ENCODE measurements around the gene GPX2.

GPX2 gene

GRCh38 chr14:64958201-64958600, 15.7 kb upstream of the GPX2 start:
- FAIRE-seq (no peak), DNase-seq (ENCODE audit: insufficient read length) (no peak)
- TF ChIP-seq TAF1 (IDR thresholded peaks at IDR 0.05; ENCODE audit: borderline replicate concordance, low read depth, low read length) (no peak), POLR2A (IDR thresholded peaks at IDR 0.05; ENCODE audit: low read depth, low read length) (no peak), POLR2AphosphoS5 (IDR thresholded peaks at IDR 0.05; ENCODE audit: low read depth, low read length) (no peak)

DNA sequence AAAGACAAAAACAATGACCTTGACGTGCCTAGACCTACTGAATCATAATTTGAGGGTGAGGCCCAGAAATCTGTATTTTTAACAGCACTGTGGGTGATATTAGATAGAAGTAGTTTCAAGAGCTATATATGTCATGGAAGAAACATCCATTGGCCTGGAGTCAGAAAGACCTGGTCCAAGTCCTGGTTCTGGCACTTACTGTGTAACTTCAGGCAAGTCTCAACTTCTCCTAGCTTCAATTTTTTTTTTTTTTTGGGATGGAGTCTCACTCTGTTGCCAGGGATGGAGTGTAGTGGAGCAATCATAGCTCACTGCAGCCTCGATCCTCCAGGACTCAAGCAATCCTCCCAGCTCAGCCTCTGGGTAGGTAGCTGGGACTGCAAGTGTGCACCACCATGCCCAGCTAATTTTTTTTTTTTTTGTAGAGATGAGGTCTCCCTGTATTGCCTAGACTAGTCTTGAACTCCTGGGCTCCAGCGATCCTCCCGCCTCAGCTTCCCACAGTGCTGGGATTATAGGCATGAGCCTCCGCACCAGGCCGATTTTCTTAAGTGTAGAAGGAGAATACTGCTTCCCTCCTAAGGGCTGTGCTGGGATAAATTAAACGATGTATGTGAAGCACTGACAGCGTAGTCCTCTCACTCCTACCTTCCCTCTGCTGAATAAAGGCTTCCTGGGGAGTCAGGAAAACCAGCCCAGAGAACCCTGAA, 14.3 kb upstream of the GPX2 start:
- FAIRE-seq = no peak
- no peak for TF ChIP-seq TAF1 (IDR thresholded peaks at IDR 0.05; ENCODE audit: borderline replicate concordance, low read depth, low read length)
- no peak for TF ChIP-seq POLR2A (IDR thresholded peaks at IDR 0.05; ENCODE audit: low read depth, low read length)
- no peak for TF ChIP-seq POLR2AphosphoS5 (IDR thresholded peaks at IDR 0.05; ENCODE audit: low read depth, low read length)
- DNase-seq (ENCODE audit: insufficient read length) = no peak

DNA sequence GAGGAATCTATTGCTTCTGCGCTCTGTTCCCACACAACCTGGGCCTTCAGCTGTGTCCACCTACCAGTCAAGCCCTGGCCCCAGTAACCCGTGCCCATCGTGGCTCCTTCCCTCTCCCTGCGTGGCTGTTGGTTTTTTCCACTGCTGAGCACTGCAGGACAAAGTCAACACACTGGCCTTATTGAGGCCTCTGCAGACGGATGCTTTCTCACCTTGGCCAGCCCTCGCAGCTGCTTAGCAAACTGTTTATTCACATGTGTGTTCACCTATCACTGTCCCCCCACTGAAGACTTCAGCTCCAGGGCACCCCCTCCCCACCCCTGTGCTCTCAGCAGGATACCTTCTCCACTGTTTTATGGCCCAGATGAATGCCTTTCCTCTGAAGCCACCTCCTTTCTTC, 12.8 kb upstream of the GPX2 start:
- no peak for TF ChIP-seq POLR2AphosphoS5 (IDR thresholded peaks at IDR 0.05; ENCODE audit: low read depth, low read length)
- TF ChIP-seq TAF1 (IDR thresholded peaks at IDR 0.05; ENCODE audit: borderline replicate concordance, low read depth, low read length) = no peak
- no peak for TF ChIP-seq POLR2A (IDR thresholded peaks at IDR 0.05; ENCODE audit: low read depth, low read length)
- FAIRE-seq (no peak), DNase-seq (ENCODE audit: insufficient read length) (no peak)

GRCh38 chr14:64954491-64955240, 12.1 kb upstream of the GPX2 start:
- no peak for DNase-seq (ENCODE audit: insufficient read length)
- no peak for TF ChIP-seq POLR2A (IDR thresholded peaks at IDR 0.05; ENCODE audit: low read depth, low read length)
- no peak for FAIRE-seq

DNA sequence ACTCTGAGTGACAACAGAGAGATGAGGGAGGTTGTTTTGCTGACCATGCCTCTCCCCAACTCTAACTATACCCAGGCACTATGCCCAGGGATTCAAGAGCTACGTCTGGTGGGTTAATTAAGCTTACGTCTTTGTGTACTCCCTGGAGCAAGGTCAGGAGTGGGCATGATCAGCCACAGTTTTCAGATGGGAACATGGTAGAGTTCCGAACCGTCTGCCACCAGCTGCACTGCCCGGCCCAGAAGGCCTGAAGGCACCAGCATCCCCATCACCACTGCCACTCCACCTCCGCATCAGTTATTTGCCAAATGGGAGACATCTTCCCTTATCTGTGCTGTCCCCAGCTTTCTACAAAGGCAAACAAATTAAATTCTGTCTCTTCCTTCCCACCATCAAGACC, 11.1 kb upstream of the GPX2 start:
- FAIRE-seq (peak; percentile 27), DNase-seq (ENCODE audit: insufficient read length) (no peak)

DNA sequence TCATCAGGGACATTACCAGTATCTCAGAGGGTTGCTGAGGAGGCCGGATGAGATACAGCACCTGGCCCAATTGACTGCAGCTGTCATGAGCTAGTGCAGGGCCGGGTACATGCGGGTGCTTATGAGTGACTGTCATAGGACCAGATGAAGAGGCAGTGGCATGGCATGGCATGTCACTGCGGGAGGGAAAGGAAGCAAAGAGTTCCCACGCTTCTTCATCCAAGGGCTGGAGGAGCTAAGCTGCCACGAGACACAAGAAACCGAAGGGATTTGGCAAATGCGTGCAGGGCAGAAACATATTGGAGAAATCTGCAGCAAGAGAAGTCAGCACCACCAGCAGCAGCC, 10.7 kb upstream of the GPX2 start:
- no peak for FAIRE-seq
- TF ChIP-seq POLR2AphosphoS5 (IDR thresholded peaks at IDR 0.05; ENCODE audit: low read depth, low read length) = no peak
- no peak for TF ChIP-seq TAF1 (IDR thresholded peaks at IDR 0.05; ENCODE audit: borderline replicate concordance, low read depth, low read length)
- no peak for TF ChIP-seq POLR2A (IDR thresholded peaks at IDR 0.05; ENCODE audit: low read depth, low read length)

More for the DNA sequence above, 11.1 kb upstream of the GPX2 start:
- no peak for TF ChIP-seq POLR2AphosphoS5 (IDR thresholded peaks at IDR 0.05; ENCODE audit: low read depth, low read length)
- TF ChIP-seq TAF1 (IDR thresholded peaks at IDR 0.05; ENCODE audit: borderline replicate concordance, low read depth, low read length) = no peak
- no peak for TF ChIP-seq POLR2A (IDR thresholded peaks at IDR 0.05; ENCODE audit: low read depth, low read length)

DNA sequence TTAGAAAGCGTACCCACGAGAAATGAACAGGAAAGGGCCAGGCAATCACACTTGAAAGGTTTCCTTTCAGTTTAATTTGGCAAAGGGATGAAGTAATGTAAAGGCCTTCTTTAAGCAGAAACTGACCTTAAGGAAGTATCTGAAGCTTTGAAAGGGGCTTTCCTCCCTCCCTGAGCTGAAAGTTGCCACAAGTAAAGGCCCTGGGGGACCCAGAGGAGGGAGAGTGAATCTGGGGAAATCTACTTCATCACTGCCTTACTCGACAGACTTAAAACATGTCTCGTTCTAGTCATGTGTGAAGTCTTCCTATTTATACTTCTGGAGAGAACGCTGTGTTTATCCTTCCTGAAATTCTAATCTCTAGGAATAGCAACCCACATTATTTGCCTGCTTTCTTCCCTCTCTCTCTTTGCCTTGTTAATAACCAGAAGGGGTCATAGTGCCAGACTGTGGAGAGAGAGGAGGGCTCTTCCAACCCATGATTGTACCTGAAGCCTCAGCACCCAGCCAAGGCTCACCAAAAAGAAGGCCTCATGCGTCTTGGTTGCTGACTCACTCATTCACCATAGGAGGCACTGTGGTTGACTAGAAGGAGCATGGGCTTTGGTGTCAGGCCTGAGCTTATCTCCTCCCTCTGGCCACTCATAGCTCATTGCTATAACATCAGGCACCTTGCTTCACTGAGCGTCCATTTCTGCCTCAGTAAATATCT, 10.2 kb upstream of the GPX2 start:
- TF ChIP-seq TAF1 (IDR thresholded peaks at IDR 0.05; ENCODE audit: borderline replicate concordance, low read depth, low read length) (no peak), POLR2A (IDR thresholded peaks at IDR 0.05; ENCODE audit: low read depth, low read length) (peak; percentile 41; the same call in 1 of the 2 replicates)
- DNase-seq (ENCODE audit: insufficient read length) = no peak
- peak; percentile 90 for FAIRE-seq

More for the DNA sequence above, 10.7 kb upstream of the GPX2 start:
- DNase-seq (ENCODE audit: insufficient read length) = no peak

DNA sequence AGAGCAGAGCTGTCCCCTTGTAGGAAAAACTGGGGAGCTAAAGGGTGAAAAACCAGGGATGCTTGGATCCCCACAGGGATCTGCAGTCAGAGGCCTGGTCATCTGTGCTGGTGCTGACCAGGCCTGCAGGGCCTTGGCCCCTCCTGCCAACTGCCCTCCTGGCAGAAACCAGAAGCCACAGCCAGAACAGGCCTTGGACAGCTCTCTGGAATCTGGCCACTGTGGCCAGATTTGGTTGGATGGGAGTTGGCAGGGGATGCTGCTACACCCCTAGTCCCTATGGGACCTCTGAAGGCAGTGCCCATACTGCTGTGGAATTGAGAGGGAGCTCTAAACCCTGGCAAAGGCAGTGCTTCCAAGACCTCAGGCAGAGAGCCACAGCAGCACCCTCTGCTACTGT, 9.2 kb upstream of the GPX2 start:
- no peak for DNase-seq (ENCODE audit: insufficient read length)
- no peak for FAIRE-seq
- TF ChIP-seq POLR2AphosphoS5 (IDR thresholded peaks at IDR 0.05; ENCODE audit: low read depth, low read length) = no peak
- no peak for TF ChIP-seq POLR2A (IDR thresholded peaks at IDR 0.05; ENCODE audit: low read depth, low read length)
- no peak for TF ChIP-seq TAF1 (IDR thresholded peaks at IDR 0.05; ENCODE audit: borderline replicate concordance, low read depth, low read length)

- DNase-seq (ENCODE audit: insufficient read length) (no peak), FAIRE-seq (no peak)
- TF ChIP-seq POLR2A (IDR thresholded peaks at IDR 0.05; ENCODE audit: low read depth, low read length) = no peak
- no peak for TF ChIP-seq TAF1 (IDR thresholded peaks at IDR 0.05; ENCODE audit: borderline replicate concordance, low read depth, low read length)
- no peak for TF ChIP-seq POLR2AphosphoS5 (IDR thresholded peaks at IDR 0.05; ENCODE audit: low read depth, low read length)
These were observed 8.7 kb upstream of the GPX2 start for GRCh38 chr14:64951291-64951690.

DNA sequence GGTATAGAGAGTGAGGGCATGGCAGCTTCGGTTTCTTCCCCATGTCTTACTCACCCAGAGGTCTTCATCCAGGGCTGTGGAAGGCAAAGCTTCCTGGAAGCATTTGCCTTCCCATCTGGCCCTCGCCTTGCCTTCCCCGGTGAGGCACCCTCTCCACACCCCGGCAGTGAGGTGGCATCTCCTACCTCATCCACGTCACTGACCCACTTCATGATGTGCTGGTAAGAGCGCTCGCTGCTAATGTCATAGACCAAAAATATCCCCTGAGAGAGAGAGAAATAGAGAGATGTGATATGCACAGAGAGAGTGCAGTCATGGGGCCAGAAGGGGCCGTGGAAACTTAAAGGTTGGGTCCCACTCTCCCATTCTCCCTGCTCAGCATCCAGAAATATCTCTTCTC, 8.3 kb upstream of the GPX2 start:
- TF ChIP-seq POLR2AphosphoS5 (IDR thresholded peaks at IDR 0.05; ENCODE audit: low read depth, low read length) = no peak
- no peak for TF ChIP-seq TAF1 (IDR thresholded peaks at IDR 0.05; ENCODE audit: borderline replicate concordance, low read depth, low read length)
- no peak for TF ChIP-seq POLR2A (IDR thresholded peaks at IDR 0.05; ENCODE audit: low read depth, low read length)
- no peak for FAIRE-seq
- no peak for DNase-seq (ENCODE audit: insufficient read length)

DNA sequence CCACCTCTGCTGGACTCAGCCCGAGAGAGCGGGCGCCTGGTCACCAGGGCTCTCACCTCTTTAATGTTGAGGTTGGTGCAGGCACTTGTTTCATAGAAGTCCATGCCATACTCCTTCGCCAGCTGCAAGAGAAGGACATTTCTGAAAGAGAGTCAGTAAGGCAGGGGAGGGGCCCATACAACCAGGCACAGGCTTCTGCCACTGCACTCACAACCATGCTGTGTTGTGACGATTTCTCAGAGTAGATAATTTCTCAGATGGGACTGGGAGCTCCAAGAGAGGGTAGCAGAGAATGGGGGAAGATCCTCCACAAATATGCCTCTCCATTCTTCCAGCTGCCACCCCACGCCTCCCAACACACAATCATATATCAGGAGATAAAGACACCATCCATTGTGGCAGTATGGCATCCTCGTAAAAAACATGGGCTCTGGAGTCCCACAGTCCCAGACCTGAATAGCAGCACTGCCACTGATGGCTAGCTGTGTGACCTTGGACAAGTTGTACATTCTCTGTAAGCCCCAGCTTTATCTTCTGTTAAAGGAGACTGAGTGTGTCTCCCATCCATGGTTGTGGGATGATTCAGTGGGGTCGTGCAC, 6.2 kb upstream of the GPX2 start:
- FAIRE-seq = no peak
- TF ChIP-seq TAF1 (IDR thresholded peaks at IDR 0.05; ENCODE audit: borderline replicate concordance, low read depth, low read length) (no peak), POLR2AphosphoS5 (IDR thresholded peaks at IDR 0.05; ENCODE audit: low read depth, low read length) (no peak), POLR2A (IDR thresholded peaks at IDR 0.05; ENCODE audit: low read depth, low read length) (no peak)
- no peak for DNase-seq (ENCODE audit: insufficient read length)

All from GM12892 (cell line).